CD14-positive monocyte (primary cell): Measurements from ENCODE around the gene MRTFA. TPM values are rescaled to one million over a fixed set of nuclear protein-coding genes. Genes with fewer than 3 reads are reported as not detected.

Experiments used
- DNase-seq, 3 donors: peaks; one replicate each; pipeline ENCODE4 v3.0.0-alpha.2; 2011 to 2022
- H2AFZ ChIP-seq: 2 replicates; pipeline ENCODE4 v1.6.0; 2012; ENCODE audit warnings: mild to moderate bottlenecking, low read depth, low read length, inconsistent platforms; ENCODE audit not compliant: insufficient read depth, poor library complexity, severe bottlenecking
- H3K27ac ChIP-seq, 2 donors: 1 replicate in 1 of 2; 2 replicates in 1 of 2; pipeline ENCODE4 v1.5.1; 2012 to 2013; ENCODE audit warnings: low read length in 2 of 2, control low read depth in 1 of 2, inconsistent platforms in 1 of 2, low read depth in 1 of 2, mild to moderate bottlenecking in 1 of 2
- H3K27me3 ChIP-seq, 2 donors: one replicate each; pipeline versions ENCODE4 v1.6.0 to v1.6.1; 2011 to 2013; ENCODE audit warnings: low read length in 2 of 2; ENCODE audit not compliant: control insufficient read depth in 2 of 2, insufficient read depth in 2 of 2
- H3K36me3 ChIP-seq, 2 donors: replicated peaks in 1 of 2; 1 replicate in 1 of 2; 2 replicates in 1 of 2; pipeline versions ENCODE4 v1.5.1 to v1.6.1; 2012 to 2013; ENCODE audit warnings: low read length in 2 of 2, control low read depth in 1 of 2, inconsistent platforms in 1 of 2, mild to moderate bottlenecking in 1 of 2; ENCODE audit not compliant: insufficient read depth in 2 of 2, control insufficient read depth in 1 of 2
- H3K4me1 ChIP-seq, 2 donors: 1 replicate in 1 of 2; 2 replicates in 1 of 2; pipeline versions ENCODE4 v1.5.1 to v1.6.1; 2012 to 2013; ENCODE audit warnings: low read length in 2 of 2, control low read depth in 1 of 2, inconsistent platforms in 1 of 2, mild to moderate bottlenecking in 1 of 2, moderate library complexity in 1 of 2; ENCODE audit not compliant: insufficient read depth in 2 of 2, control insufficient read depth in 1 of 2
- H3K4me2 ChIP-seq: replicated peaks from 2 replicates; pipeline ENCODE3; 2012; ENCODE audit warnings: low read length, moderate library complexity, mild to moderate bottlenecking; ENCODE audit not compliant: poor library complexity, severe bottlenecking; ENCODE audit errors: extremely low read depth
- H3K4me3 ChIP-seq, 3 experiments: fragments of 200-600 bp in 1 of 3; sonication (generic) in 1 of 3; replicated peaks in 1 of 3; 1 replicate in 2 of 3; 2 replicates in 1 of 3; pipeline ENCODE4 v1.5.1; 2011 to 2013; ENCODE audit warnings: low read length in 3 of 3, mild to moderate bottlenecking in 3 of 3, control low read depth in 2 of 3, low read depth in 2 of 3, inconsistent platforms in 1 of 3, moderate library complexity in 1 of 3
- H3K79me2 ChIP-seq: 2 replicates; pipeline ENCODE4 v1.6.0; 2012; ENCODE audit warnings: mild to moderate bottlenecking, control low read depth, inconsistent platforms, low read length, moderate library complexity; ENCODE audit not compliant: insufficient read depth
- H3K9ac ChIP-seq: 2 replicates; pipeline ENCODE4 v1.6.0; 2017; ENCODE audit warnings: low read length, mild to moderate bottlenecking; ENCODE audit not compliant: insufficient read depth, poor library complexity, severe bottlenecking
- H3K9me3 ChIP-seq, 2 donors: replicated peaks in 1 of 2; 1 replicate in 1 of 2; 2 replicates in 1 of 2; pipeline versions ENCODE4 v1.5.1 to v1.6.1; 2012 to 2013; ENCODE audit warnings: low read length in 2 of 2, control low read depth in 1 of 2; ENCODE audit not compliant: control insufficient read depth in 1 of 2, insufficient read depth in 1 of 2
- H4K20me1 ChIP-seq: 2 replicates; pipeline ENCODE4 v1.6.0; 2012; ENCODE audit warnings: mild to moderate bottlenecking, low read length, control low read depth, moderate library complexity; ENCODE audit not compliant: insufficient read depth
- H3K27ac Mint-ChIP-seq, 7 donors: one replicate each; pipeline ENCODE4 v1.8.0; 2020; ENCODE audit warnings: mild to moderate bottlenecking in 7 of 7, mixed read lengths in 7 of 7, moderate library complexity in 6 of 7, inconsistent platforms in 2 of 7
- H3K27me3 Mint-ChIP-seq, 3 donors: one replicate each; pipeline ENCODE4 v1.8.0; 2021 to 2022; ENCODE audit warnings: low read depth in 3 of 3, mild to moderate bottlenecking in 3 of 3, mixed read lengths in 3 of 3, moderate library complexity in 3 of 3, inconsistent platforms in 1 of 3
- H3K36me3 Mint-ChIP-seq, 2 donors: one replicate each; pipeline ENCODE4 v1.8.0; 2020; ENCODE audit warnings: mixed read lengths in 2 of 2, inconsistent platforms in 1 of 2, mild to moderate bottlenecking in 1 of 2
- H3K4me1 Mint-ChIP-seq: one replicate; pipeline ENCODE4 v1.8.0; 2020; ENCODE audit warnings: mild to moderate bottlenecking, mixed read lengths
- H3K4me3 Mint-ChIP-seq, 2 donors: one replicate each; pipeline ENCODE4 v1.8.0; 2020; ENCODE audit warnings: mild to moderate bottlenecking in 2 of 2, mixed read lengths in 2 of 2, moderate library complexity in 1 of 2
- H3K9me3 Mint-ChIP-seq, 7 donors: one replicate each; pipeline ENCODE4 v1.8.0; 2020 to 2022; ENCODE audit warnings: mixed read lengths in 7 of 7, mild to moderate bottlenecking in 6 of 7, moderate library complexity in 6 of 7, inconsistent platforms in 2 of 7
- CTCF ChIP-seq: fragments of 200-600 bp; IDR thresholded peaks from one replicate; pipeline ENCODE4 v1.8.0; 2022; ENCODE audit warnings: antibody characterized with exemption, mild to moderate bottlenecking
- WGBS: methylation state at CpG from one replicate; pipeline ENCODE4 v1.1.5; 2013; ENCODE audit warnings: missing lambda C conversion rate; ENCODE audit not compliant: insufficient coverage; 5-methylcytosine and 5-hydroxymethylcytosine counted together
- intact Hi-C, 2 donors: fragments of 100-400 bp; cut with micrococcal nuclease; formaldehyde crosslinking; loops; one replicate each; pipeline versions ENCODE4 v1.15.0 to v1.15.1; 2023
- polyA plus RNA-seq, 3 donors: library from polyadenylated mRNA; depleted of rRNA in 1 of 3; unstranded in 2 of 3; stranded (reverse) in 1 of 3; fragments of 300-500 nt in 2 of 3; fragments of >200 nt in 1 of 3; fragmentation: Illumina TruSeq in 2 of 3; gene quantifications; 1 replicate in 2 of 3; 2 replicates in 1 of 3; pipeline ENCODE4 v1.2.3, GENCODE V29; 2012 to 2021

The MRTFA gene
- polyA plus RNA-seq, 3 donors = 14.1 to 33.8 (median 18.9) TPM

GRCh38 chr22:40487663-40488249, 148.8 kb downstream of the MRTFA start:
- WGBS = no CpG with 5 or more reads among the region's 3 CpGs
- H3K4me3 Mint-ChIP-seq = no peak overlapping the region
- Histone ChIP-seq H3K4me3 (no peak overlapping the region), H4K20me1 (peaks cover 11% of the 10 kb centered on the region), H3K27ac (peak overlapping the region in 1 of 2 donors; percentile 75), H3K4me1 (peaks cover 55 to 66% of the 10 kb centered on the region in 2 donors), H3K9me3 (no peaks in the 10 kb centered on the region), H2AFZ (no peak overlapping the region), H3K27me3 (no peaks in the 10 kb centered on the region), H3K4me2 (no peak overlapping the region), H3K9ac (no peak overlapping the region), H3K79me2 (peaks cover 83% of the 10 kb centered on the region), H3K36me3 (no peaks in the 10 kb centered on the region)
- H3K27ac Mint-ChIP-seq = peak overlapping the region in 6 of 7 donors; percentile 12 to 82 (median 46)
- no peaks in the 10 kb centered on the region for H3K9me3 Mint-ChIP-seq
- H3K27me3 Mint-ChIP-seq = no peaks in the 10 kb centered on the region
- peak in 2 of 3 donors; percentile 51 to 61 for DNase-seq
- peaks cover 57% of the 10 kb centered on the region for H3K4me1 Mint-ChIP-seq
- intact Hi-C loops = loop anchor here in 1 of 2 donors (2.0 kb wide), 1 partner anchor 51 kb away; no protein-coding TSS in a partner anchor
- peaks cover 6 to 8% of the 10 kb centered on the region in 2 donors for H3K36me3 Mint-ChIP-seq
- peak; percentile 91 for TF ChIP-seq CTCF

GRCh38 chr22:40486962-40487602, 149.4 kb downstream of the MRTFA start:
- Histone ChIP-seq H2AFZ (no peak overlapping the region), H4K20me1 (peaks cover 11% of the 10 kb centered on the region), H3K9me3 (no peaks in the 10 kb centered on the region), H3K79me2 (peaks cover 89% of the 10 kb centered on the region), H3K4me2 (no peak overlapping the region), H3K4me1 (peaks cover 49 to 59% of the 10 kb centered on the region in 2 donors), H3K36me3 (no peaks in the 10 kb centered on the region), H3K27me3 (no peaks in the 10 kb centered on the region), H3K27ac (peak overlapping the region; percentile 36 to 75), H3K9ac (peak overlapping the region; percentile 22), H3K4me3 (no peak overlapping the region)
- Mint-ChIP-seq H3K4me1 (peaks cover 51% of the 10 kb centered on the region), H3K36me3 (peaks cover 6 to 8% of the 10 kb centered on the region in 2 donors), H3K9me3 (no peaks in the 10 kb centered on the region), H3K4me3 (no peak overlapping the region), H3K27me3 (no peaks in the 10 kb centered on the region), H3K27ac (peak overlapping the region; percentile 79 to 90 (median 85))
- no peak for TF ChIP-seq CTCF
- peak in 1 of 3 donors; percentile 28 for DNase-seq
- intact Hi-C loops = loop anchor here in 1 of 2 donors (2.0 kb wide), 1 partner anchor 50 kb away; no protein-coding TSS in a partner anchor
- WGBS = no CpG with 5 or more reads among the region's 2 CpGs
